Measurements from ENCODE around the gene HEXIM1.

The HEXIM1 gene, protein sequence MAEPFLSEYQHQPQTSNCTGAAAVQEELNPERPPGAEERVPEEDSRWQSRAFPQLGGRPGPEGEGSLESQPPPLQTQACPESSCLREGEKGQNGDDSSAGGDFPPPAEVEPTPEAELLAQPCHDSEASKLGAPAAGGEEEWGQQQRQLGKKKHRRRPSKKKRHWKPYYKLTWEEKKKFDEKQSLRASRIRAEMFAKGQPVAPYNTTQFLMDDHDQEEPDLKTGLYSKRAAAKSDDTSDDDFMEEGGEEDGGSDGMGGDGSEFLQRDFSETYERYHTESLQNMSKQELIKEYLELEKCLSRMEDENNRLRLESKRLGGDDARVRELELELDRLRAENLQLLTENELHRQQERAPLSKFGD

GRCh38 chr17:45148183-45149036 is at the start of gene HEXIM1:
Gene HEXIM1 (plus strand): TSS chr17:45148475. CDS start chr17:45149191, 716 bp downstream.
- TF ChIP-seq CTCF (IDR thresholded peaks at IDR 0.05; ENCODE audit: low read depth, low read length, missing control alignments), result no peak
- peak; percentile 99 for DNase-seq (ENCODE audit: low read depth)
- H3K4me3 ChIP-seq (ENCODE audit: low read depth, low read length), result peak within 1 kb of the TSS; percentile 74

DNA sequence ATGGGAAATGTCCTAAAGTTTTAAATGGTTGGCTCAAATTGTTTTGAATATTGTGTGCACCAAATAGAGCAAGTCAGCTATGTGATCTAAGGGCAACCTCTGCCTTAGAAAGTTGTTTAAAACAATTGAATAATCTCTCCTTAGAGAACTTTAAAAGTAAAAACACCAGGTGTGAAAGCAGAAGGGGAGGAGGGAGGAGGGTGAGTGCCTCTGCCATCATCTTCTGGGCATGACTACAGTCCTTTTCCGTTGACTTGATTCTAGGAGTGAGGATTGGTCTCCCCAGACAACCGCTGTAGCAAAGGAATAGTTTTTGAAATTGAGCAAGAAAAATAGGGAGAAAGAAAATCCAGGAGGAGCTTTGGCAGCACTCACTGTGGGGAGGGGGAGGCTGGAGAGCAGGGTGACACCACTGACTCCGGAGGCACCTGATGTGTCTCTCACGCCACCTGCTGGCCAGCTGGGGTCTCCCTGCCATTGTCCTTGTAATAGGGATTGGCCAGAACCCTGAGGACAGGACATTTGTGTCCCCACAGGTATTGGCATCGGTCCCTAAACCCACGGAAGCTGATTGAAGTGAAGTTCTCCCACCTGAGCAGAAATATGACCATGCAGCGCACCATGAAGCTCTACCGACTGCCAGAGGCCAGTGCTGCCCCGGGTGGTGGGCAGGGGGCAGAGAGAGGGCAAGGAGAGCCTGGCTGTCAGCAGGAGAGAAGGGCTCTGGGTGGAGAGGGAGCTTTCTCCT is 49.2 kb upstream of the HEXIM1 start:
- TF ChIP-seq CTCF (IDR thresholded peaks at IDR 0.05; ENCODE audit: low read depth, low read length, missing control alignments), result peak; percentile 90
- DNase-seq (ENCODE audit: low read depth), result no peak
- H3K4me3 ChIP-seq (ENCODE audit: low read depth, low read length), result no peak overlapping the region

- TF ChIP-seq CTCF (IDR thresholded peaks at IDR 0.05; ENCODE audit: low read depth, low read length, missing control alignments), result no peak
- H3K4me3 ChIP-seq (ENCODE audit: low read depth, low read length), result no peak overlapping the region
- DNase-seq (ENCODE audit: low read depth), result no peak
Observed at GRCh38 chr17:45101546-45101882, 46.8 kb upstream of the HEXIM1 start.

DNA sequence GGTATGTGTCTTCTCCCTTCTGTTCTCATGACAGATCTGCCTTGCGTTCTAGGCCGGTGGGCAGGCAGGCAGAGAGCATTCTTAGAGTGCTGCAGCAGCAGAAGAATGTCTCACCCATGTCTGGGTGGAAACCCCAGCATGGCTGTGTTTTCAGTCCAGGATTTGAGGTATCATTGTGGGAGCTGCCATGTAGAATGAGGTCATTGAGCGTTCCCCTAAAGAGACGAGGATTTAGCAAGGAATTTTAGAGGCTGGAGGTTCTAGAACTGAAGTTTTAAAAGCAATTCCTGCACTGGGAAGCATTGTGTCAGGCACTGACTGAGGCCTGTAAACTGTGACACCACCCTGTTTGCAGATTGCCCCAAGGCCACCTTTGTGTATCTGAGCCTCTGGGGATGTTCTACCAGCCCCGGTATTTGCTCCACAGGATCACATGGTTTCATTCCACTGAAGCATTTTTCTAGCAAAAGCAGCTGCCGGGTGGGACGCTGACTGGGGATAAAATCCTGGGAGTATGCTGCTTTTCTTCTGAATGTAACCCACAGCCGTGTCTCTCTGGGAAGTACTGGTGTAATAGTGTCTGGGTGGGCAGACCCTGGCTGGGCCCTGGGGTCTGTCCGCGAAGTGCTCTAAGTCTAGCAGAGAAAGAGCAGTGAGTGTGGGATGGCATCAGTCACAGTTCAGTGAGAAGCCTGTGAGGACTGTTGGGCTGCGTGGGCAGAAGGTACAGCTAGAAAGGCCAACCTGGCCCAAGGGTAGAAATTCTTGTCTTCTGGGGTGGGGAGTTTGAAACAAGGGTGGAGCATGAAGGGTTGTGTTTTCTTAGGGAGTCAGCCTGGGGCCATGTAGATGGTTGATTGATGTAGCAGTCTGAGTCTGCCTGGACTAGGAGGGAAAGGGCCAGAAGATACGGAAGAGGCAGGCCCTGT is 46.1 kb upstream of the HEXIM1 start:
- H3K4me3 ChIP-seq (ENCODE audit: low read depth, low read length), result no peak overlapping the region
- TF ChIP-seq CTCF (IDR thresholded peaks at IDR 0.05; ENCODE audit: low read depth, low read length, missing control alignments), result no peak
- DNase-seq (ENCODE audit: low read depth), result no peak

DNA sequence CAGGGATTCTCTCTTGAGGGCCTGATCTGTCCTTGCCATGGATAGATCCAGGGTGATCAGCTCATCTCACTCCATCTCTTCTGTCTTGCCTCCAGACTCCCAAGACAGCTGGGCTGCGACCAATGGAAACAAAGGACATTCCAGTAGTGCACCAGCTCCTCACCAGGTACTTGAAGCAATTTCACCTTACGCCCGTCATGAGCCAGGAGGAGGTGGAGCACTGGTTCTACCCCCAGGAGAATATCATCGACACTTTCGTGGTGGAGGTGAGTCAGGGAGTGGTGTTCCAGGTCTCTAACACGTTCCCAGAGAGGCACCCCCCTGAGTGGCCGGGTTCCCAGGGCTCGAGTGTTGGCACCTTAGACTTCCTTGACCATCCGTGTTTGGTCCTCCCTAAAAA is 45.4 kb upstream of the HEXIM1 start:
- no peak for DNase-seq (ENCODE audit: low read depth)
- no peak for TF ChIP-seq CTCF (IDR thresholded peaks at IDR 0.05; ENCODE audit: low read depth, low read length, missing control alignments)
- H3K4me3 ChIP-seq (ENCODE audit: low read depth, low read length), result no peak overlapping the region

- no peak for TF ChIP-seq CTCF (IDR thresholded peaks at IDR 0.05; ENCODE audit: low read depth, low read length, missing control alignments)
Observed at GRCh38 chr17:45103269-45103795, 44.9 kb upstream of the HEXIM1 start.

More at GRCh38 chr17:45103269-45103795, 44.9 kb upstream of the HEXIM1 start:
- H3K4me3 ChIP-seq (ENCODE audit: low read depth, low read length), result no peak overlapping the region
- no peak for DNase-seq (ENCODE audit: low read depth)
